ENCODE results near the gene SLC44A5.
"Not testable (repeated sequence)": the region's sequence is repeated elsewhere in the genome, so short reads cannot be mapped to it uniquely, and the experiment has no call there.

The SLC44A5 gene

DNA sequence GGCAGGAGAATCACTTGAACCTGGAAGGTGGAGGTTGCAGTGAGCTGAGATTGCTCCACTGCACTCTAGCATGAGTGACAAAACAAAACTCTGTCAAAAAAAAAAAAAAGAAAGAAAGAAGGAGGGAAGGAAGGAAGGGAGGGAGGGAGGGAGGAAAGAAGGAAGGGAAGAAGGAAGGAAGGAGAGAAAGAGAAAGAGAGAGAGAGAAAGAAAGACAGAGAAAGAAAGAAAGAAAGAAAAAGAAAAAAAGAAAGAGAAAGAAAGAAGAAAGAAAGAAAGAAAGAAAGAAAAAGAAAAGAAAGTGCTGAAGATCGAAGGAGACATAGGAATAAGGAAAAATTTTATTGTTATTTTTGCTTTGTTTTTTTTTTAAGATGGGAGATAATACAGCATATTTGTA is 166.7 kb downstream of the SLC44A5 start:
- no peak for DNase-seq

DNA sequence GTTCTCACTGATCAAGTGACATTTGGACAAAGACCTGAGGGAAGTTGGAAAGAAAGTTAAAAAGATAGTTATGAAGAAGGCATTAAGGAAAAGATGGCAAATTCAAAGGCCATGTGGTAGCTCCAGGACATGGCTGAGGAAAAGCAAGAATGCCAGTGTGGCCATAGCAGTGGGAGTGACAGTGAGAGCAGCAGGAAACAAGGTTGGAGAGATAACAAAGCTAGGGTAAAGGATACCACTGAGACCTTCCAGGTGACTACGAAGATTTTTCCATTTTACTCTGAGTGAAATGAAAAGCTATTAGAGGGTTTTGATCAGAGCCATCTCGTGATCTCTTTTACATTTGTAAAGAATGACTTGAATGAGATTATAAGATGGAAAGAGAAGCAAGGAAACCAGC is 170.6 kb downstream of the SLC44A5 start:
- no peak for DNase-seq

DNA sequence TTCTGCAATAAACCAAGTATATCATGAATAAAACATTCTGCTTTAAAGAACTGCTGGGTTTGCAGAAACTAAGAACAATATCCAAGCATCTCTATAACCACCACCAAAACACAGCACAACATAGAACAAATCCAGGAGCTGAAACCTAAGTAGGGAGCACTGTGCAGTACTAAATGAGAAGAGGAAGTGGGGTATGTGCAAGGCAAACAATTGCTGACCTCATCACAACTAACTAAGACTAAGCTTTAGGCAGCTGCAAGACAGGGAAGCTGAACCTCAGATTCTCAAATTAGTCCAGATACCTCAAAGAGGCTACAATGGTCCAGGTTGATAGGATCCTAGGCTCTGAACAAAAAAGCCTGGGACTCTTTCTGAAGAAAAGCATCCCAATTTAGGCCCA is 172.6 kb downstream of the SLC44A5 start:
- DNase-seq: no peak

DNA sequence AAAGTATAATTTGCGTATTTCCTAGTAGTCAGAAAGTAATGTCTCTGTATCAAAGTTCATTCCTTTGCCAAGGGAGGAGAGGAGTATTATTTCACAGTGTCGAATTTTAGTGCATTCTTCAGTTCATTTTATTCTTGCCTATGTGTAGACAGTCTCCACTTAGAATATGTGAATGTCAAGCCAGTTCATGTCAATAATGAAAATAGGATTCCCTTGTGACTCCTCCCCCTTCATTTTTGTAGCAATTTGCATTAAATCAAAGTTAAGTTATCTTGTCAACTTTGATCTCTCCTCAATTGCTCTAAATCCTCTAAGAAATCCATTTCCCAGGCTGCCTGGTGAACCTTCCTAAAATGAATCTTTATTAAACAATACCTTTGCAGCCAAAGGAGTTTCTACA is 179.1 kb downstream of the SLC44A5 start:
- DNase-seq: no peak

DNA sequence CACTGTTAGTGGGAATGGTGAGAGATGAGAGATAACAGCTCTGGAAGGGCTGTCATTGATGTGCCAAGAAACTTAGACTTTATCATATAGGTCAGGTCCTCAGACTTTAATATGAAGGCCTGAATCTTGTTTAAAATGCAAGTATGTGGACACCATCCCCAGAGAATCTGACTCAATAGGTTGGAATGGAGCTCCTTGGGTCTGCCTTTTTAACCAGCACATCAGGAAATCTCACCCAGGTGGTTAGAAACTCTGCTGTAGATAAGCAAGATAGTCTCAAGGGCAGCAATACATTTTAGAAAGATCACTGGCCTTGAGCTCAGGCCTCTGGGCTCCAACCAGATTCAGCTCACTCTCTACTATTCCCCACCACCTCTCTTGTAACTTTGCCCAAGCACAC is 180.4 kb downstream of the SLC44A5 start:
- DNase-seq: no peak

DNA sequence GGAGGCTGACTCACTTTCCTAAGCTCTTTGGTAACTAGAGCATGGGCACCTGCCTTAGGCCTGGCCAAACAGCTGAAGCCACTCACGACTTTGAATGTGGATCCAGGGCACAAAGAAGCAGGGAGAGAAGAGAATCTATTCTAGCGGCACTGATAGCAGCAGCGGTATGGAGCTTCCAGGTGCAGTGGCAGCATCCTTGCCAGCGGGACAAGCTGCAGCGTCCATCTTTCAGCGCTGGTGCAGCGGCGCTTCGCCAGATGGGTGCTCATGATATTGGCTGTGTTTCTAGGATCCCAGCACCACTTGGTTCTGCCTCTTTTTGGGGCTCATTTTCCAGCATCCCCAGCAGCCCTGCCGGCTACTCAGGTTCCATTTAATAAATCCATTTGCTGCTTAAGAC is 184.2 kb downstream of the SLC44A5 start:
- no peak for DNase-seq

DNA sequence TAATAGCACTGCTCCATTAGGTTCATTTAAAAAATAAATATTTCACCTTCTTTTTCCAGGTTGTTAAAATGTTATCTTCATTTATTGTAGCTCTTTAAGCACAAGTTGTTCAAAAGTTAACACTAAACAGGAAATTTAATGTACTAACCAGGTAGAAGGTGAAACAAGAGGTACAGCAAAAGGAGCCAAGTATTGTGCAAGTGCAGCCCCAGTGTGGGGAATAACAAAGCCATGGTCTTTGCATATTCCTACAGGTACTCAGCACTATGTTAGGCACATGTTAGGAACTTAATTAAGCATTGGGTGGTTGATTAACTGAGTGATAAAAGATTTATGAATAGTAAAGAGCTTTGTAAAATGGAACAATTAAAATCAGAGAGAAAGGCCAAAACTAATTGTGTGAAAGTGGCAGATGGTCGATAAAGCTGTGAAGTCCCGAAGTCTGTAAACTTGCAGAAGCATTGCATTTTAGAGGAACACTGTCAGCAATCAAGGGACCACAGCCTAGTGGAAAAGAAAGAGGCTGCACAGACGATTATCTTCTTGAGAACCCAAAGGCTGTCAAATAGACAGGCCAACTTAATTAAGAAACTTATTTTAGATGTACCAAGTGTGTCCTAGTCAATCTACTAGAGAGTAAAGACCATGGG is 185.8 kb downstream of the SLC44A5 start:
- DNase-seq: no peak

DNA sequence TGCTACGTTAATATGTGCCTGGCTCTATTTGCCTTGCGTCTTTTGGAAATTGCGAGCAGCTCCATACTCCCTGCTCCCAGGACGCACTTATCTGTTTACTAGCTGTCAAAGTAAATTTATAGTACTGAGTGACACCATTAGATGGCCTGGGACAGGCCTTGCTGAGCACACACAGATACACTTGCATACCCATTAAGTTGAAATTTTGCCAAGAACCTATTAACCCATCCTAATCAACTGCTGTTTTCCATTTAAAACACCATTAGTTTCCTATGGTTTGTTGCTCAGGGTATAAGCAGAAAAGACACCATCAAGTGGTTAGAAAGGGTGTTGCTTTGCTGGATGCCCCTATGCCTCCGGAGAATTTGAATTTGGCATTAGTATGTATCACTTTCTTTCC is 187.3 kb downstream of the SLC44A5 start:
- no peak for DNase-seq

DNA sequence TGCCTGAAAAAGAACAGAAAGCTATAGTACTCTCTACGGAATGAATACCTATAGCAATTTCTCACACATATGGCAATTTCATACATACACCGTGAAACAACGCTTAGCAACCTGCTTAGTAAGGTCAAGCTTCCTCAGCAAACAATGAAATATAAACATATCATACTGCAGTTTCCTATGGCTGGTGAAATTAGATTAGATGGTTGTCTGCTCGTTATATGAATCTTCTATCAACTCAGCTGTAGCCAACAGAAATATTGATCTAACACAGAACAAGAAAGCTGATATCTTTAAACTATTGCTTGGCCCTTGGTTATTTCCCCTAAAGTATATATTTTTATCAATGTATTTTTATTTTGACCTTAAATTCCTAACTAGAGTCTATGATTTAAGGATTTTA is 187.8 kb downstream of the SLC44A5 start:
- no peak for DNase-seq

DNA sequence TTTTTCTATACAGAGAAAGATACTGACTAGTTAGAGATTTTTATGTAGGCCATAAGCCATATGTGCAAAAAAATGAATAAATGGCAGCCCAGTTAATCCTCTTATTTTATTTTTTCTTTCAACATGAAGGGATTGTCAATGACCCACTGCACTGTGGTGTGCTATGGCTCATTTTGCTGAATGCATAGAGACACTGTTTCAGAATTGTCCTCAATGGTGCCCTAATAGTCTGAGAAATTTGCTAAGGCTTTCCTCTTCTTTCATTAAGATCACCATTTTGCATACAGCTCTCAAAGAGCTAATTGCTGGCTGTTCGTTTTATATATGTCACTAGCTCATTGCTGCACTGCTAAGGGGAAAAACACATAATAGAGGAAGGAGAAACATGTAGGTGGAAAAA is 189.5 kb downstream of the SLC44A5 start:
- DNase-seq: no peak

DNA sequence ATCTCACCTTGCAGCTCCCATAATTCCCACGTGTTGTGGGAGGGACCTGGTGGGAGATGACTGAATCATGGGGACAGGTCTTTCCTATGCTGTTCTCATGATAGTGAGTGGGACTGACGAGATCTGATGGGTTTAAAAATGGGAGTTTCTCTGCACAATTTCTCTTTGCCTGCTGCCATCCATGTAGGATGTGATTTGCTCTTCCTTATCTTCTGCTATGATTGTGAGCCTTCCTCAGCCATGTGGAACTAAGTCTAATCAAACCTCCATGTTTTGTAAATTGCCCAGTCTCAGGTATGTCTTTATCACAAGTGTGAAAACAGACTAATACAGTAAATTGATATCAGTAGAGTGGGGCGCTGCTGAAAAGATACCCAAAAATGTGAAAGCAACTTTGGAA is 195.7 kb downstream of the SLC44A5 start:
- DNase-seq: no peak

DNA sequence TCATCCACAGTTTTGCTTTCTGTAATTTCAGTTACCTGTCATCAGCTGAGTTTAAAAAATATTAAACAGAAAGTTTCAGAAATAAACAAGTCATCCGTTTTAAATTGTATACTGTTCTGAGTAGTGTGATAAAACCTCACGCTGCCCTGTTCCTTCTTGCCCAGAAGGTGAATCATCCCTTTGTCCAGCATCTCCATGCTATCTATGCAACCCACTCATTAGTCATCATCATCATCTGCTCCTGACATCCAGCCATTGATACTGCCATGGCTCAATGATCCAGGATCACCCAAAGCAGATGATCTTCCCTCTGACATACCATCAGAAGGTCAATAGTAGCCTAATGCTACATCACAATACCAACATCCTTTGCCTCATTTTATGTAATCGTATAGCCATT is 198.3 kb downstream of the SLC44A5 start:
- DNase-seq: no peak

DNA sequence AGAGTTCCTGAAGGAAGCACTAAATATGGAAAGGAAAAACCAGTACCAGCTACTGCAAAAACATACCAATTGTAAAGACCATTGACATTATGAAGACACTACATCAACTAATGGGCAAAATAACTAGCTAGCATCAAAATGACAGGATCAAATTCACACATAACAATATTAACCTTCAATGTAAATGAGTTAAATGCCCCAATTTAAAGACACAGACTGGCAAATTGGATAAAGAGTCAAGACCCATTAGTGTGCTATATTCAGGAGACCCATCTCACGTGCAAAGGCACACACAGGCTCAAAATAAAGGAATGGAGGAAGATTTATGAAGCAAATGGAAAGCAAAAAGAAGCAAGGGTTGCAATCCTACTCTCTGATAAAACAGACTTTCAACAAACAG is 206.2 kb downstream of the SLC44A5 start:
- not testable (repeated sequence) for DNase-seq

DNA sequence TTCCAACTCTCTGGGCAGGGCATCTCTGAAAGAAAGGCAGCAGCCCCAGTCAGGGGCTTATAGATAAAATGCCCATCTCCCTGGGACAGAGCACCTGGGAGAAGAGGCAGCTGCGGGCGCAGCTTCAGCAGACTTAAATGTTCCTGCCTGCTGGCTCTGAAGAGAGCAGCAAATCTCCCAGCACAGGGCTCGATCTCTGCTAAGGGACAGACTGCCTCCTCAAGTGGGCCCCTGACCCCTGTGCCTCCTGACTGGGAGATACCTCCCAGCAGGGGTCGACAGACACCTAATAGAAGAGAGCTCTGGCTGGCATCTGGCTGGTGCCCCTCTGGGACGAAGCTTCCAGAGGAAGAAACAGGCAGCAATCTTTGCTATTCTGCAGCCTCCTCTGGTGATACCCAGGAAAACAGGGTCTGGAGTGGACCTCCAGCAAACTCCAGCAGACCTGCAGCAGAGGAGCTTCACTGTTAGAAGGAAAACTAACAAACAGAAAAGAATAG is 207.7 kb downstream of the SLC44A5 start:
- DNase-seq: not testable (repeated sequence)

DNA sequence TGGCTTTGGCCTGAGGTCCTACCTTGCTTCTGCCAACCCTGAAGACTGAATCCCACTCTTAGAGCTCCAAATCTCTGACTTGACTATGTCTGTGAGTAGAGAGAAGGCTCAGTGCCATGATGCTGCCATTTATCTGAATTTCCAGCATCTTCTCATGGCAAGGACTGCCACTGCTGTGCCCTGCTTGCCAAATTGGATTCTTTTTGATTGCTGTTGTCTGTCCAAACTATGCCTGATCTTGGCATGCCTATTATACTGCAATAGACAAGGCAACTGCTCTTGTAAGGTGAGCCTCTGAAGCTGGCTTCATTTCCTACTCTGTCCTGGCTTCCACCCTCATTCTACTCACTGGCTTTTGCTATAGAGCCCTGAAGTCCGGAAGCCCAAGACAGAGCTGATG is 210.2 kb downstream of the SLC44A5 start:
- DNase-seq: no peak

DNA sequence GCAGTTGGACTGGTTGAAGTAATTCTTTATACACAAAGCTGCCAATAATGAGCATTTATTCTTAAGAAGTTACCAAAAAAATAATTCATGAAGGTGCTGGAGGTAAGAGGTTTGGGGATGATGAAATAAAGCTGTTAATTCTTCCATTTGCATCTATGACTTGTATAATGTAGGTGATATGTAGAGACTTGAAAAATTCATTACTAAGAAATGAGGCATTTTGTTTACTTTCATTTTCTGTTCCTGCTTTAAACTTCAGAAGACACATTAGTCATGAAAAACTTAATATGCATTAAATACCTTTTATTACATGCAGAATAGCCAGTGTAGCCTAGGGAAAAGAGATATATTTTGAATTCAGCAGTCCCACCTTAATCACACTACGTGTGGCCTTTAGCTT is 214.2 kb downstream of the SLC44A5 start:
- no peak for DNase-seq

DNA sequence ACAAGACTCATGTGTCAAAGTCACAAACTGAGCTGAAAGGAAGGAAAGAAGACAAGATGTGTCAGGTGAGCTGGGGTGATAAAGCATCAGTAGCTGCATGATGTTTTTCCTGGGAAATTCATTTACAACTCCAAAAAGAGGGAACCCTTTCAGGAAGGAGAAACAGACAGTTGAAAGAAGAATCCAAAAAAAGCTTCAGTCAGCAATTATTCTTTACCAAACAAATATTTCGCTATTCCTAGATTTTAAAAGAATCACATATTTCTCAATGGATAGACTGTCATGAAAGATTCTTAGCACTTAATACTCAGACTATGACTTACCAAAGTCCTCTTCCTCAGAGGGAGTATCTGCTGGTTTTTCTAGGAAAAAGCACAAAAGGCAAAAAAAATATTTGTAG is 214.7 kb downstream of the SLC44A5 start:
- no peak for DNase-seq

DNA sequence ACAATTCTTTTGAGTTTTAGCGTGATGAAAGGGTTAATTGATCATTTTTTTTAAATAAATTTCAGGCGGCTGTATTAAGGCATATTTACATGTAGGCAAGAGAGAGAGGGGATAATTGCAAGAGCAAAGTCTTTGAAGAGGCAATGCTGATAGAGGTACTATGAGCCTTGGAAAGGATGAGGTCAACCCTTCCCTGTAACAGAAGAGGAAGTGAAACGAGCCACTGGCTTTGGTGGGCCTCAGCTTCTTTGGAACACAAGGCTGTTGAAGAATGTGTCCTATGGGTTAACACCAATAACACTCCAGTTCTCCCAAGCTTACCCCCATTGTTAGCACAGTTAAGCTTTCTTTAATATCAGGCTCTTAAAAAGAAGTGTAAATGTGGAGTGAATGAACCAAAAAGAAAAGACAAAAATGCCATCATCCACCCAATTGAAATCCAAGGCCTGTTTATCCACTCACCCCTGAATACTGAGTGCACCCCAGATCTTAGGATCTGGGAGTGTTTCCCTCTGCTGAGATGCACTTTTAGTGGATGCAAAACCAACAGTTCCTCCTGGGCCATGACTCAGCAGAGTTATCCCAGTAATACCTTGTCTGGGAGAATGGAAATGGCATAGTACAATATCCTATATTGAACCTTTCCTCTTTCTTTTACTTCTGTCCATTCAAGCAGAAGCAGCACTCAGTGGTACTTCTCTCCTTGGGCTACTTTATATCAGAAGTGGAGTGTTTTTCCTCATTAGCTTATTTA is 216.4 kb downstream of the SLC44A5 start:
- DNase-seq: no peak

DNA sequence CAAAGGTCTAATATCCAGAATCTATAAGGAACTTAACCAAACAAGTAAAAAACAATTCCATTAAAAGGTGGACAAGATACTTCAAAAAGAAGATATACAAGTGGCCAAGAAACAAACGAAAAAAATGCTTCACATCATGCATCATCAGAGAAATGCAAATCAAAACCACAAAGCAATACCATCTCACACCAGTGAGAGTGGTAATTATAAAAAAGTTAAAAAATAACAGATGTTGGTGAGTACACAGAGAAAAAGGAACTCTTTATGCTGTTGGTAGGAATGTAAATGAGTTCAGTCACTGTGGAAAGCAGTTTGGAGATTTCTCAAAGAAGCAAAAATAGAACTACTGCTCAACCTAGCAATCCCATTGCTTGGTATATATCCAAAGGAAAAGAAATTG is 218.6 kb downstream of the SLC44A5 start:
- DNase-seq: no peak

DNA sequence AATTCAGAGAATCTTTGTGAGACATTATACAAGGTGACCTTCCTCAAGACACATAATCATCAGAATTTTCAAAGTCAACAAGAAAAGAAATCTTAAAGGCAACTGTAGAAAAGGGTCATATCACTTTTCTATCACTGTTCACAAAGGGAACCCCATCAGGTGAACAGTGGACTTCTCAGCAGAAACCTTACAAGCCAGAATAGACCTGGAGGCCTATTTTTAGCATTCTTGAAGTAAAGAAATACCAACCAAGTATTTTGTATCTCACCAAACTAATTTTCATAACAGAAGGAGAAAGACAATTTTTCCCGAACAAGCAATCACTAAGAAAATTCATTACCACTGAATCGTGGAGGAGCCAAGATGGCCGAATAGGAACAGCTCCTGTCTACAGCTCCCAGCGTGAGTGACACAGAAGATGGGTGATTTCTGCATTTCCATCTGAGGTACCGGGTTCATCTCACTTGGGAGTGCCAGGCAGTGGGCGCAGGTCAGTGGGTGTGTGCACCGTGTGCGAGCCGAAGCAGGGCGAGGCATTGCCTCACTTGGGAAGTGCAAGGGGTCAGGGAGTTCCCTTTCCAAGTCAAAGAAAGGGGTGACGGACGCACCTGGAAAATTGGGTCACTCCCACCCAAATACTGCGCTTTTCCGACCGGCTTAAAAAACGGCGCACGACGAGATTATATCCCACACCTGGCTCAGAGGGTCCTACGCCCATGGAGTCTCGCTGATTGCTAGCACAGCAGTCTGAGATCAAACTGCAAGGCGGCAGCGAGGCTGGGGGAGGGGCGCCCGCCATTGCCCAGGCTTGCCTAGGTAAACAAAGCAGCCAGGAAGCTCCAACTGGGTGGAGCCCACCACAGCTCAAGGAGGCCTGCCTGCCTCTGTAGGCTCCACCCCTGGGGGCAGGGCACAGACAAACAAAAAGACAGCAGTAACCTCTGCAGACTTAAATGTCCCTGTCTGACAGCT is 235.2 kb downstream of the SLC44A5 start:
- not testable (repeated sequence) for DNase-seq

DNA sequence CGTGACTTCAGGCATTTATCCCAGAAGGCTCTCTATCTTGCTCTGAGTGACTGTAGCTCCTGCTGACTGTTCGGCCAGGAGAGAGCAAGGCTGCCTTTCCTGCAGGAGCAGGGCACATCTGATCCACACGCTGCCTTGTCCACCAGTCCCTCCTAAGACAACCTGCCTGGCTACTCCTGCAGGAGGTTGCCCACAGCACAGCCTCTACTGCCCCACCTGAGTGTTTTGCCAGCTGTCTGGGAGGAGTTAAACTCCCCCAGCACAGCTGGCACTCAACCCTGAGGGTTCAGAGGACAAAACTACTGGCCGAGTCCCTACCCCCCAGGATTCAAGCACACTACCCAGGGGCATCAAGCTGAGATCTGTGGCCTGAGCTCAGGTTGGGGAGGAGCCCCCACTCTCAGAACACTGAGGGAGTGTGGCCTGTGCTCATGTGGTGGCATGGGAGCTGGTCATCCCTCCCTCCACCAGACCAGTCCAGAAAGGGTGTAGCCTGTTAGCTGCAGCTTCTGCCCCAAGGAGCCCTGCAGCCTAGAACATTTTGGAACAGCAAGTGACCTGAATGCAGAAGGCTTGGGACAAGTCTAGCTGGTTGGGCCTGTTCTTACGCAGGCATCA is 237.3 kb downstream of the SLC44A5 start:
- DNase-seq: no peak

DNA sequence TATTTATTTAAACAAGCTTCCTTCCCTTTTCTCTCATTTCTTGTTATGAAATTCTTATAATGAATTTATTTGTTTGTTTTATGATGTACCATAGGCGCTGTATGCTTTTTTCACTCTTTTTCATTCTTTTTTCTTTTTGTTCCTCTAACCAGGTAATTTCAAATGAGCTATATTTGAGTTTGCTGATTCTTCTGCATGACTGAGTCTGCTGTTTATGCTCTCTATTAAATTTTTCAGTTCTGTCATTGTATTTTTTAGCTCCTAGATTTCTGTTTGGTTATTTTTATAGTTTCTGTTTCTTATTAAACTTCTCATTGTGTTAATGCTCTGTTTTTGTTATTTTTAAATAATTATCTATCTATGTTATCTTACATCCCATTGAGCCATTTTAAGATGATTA is 244.3 kb downstream of the SLC44A5 start:
- no peak for DNase-seq

DNA sequence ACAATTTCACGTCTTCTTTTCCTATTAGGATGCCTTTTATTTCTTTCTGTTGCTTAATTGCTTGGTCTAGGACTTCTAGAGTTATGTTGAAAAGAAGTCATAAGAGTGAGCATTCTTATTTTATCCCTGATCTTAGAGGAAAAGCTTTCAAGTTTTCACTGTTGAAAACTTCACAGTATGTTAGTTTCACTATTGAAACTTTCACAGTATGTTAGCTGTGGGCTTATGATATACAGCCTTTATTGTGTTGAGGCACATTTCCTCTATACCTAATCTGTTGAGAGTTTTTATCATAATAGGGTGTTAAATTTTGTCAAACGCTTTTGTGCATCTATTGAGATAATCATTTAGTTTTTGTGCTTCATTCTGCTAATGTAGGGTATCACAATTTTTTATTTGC is 249.7 kb downstream of the SLC44A5 start:
- DNase-seq: no peak
